SH-SY5Y (cell line): ENCODE measurements around the gene CENPX.

Experiments
- GATA2 ChIP-seq: IDR thresholded peaks from 2 replicates; pipeline ENCODE4 v1.6.1; 2011; ENCODE audit warnings: mild to moderate bottlenecking, low read depth, low read length
- GATA3 ChIP-seq: IDR thresholded peaks from 2 replicates; pipeline ENCODE4 v1.6.1; 2011; ENCODE audit warnings: low read depth, mild to moderate bottlenecking, low read length, moderate library complexity

The CENPX gene

GRCh38 chr17:82022310-82022980 is at the start of gene CENPX:
CENPX (minus strand) TSS chr17:82022878; CDS start chr17:82022861, 17 bp downstream.
- TF ChIP-seq GATA2 (no peak), GATA3 (no peak)

DNA sequence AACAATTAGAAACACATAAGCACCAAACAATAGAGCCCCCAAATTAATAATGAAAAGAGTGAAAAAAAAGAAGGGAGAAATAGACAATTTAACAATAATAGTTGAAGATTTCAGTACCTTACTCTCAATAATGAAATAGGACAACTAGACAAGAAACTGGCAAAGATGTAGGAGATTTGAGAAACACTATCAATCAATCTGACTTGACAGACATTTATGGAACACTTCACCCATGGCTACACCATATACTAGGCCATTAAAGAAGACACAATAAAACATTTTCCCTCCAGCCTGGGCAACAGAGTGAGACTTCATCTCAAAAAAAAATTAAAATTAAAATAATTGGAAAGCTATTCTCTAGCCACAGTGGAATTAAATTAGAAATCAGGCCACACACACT is 47.9 kb upstream of the CENPX start:
- no peak for TF ChIP-seq GATA2
- no peak for TF ChIP-seq GATA3

DNA sequence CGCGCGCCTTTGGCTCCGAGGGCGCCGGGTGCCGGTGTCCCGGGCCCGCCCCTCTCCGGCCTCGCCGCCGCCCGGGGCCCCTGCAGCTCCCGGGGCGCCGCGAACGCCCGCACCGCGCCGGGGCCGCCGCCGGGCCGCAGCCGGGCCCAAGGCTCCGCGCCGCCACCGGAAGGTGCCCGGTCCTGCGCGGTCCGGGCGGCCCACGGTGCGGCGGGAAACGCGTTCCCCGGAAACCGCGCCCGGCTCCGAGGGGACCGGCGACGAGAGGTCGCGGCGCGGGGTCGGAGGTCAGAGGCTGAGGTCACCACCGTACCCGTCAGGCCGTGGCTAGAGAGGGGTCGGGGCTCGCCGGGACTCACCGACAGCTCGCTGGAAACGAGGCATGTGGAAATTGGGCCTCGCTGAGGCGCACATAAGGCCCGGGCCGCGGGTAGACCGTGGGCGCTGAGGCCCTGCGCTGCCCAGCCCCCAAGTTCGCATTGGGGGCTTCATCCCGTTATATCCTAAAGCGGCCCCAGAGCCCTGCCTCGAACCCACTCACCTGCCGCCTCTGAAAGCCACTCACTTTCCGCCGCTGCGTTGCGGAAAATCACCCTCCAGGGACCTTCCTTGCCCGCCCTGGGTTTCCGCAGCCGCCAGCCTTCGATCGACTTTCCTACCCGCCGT is 43.1 kb upstream of the CENPX start, which contains the start of gene DUS1L:
Gene DUS1L, minus strand, starts transcription at position 167 of the 666 bp plus-strand sequence. CDS start 745 bp downstream, outside the sequence.
- TF ChIP-seq GATA2 = no peak
- TF ChIP-seq GATA3 = no peak

GRCh38 chr17:82065193-82065637 is 42.5 kb upstream of the CENPX start:
- no peak for TF ChIP-seq GATA3
- no peak for TF ChIP-seq GATA2

GRCh38 chr17:82064433-82065192 is 41.9 kb upstream of the CENPX start:
- TF ChIP-seq GATA3 = no peak
- no peak for TF ChIP-seq GATA2

GRCh38 chr17:82063424-82064415 is 41.0 kb upstream of the CENPX start:
- TF ChIP-seq GATA3 = no peak
- no peak for TF ChIP-seq GATA2

GRCh38 chr17:82062984-82063368 is 40.3 kb upstream of the CENPX start:
- TF ChIP-seq GATA2 (no peak), GATA3 (no peak)

DNA sequence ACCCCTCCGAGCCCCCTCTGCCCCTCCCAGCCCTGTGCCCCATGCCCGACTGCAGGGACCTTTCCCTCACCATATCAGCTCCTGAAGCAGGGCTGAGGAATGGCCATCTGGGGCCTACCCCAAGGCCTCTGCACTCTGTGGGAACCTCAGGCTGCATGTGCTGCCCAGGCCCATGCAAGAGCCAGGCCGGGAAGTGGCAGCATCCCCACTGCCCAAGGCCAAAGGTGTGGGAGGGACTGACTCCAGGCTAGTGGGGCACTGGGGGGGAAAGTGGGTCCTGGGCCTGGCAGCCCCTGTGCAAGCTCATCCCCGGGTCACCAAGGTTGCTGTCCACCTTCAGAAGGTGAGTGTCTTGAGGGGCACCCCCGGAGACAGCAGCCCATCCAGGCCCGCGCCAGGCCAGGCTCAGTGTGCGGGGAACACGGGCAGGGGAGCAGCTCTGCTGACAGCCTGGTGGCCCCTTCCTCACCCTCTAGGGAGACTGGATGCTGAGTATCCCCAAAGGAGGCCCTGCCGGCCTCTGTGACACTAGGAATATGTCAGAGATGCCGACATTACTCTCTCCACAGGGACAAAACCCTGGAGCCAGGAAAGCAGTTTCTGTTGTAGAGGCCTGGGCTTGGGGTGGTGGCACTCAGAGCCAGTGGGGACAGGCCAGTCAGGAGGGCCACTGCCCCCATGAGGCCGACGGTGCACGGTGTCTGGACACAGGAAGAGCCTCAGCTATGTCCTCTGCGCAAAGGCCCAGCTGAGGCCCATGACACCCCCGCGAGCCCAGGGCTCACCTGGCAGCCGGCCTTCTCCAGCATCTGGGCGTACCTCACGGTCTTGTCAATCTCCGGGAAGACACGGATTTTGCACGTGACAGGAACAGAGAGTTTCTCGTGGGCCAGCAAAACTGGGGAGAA is 39.7 kb upstream of the CENPX start:
- TF ChIP-seq GATA3 = no peak
- TF ChIP-seq GATA2 = no peak

DNA sequence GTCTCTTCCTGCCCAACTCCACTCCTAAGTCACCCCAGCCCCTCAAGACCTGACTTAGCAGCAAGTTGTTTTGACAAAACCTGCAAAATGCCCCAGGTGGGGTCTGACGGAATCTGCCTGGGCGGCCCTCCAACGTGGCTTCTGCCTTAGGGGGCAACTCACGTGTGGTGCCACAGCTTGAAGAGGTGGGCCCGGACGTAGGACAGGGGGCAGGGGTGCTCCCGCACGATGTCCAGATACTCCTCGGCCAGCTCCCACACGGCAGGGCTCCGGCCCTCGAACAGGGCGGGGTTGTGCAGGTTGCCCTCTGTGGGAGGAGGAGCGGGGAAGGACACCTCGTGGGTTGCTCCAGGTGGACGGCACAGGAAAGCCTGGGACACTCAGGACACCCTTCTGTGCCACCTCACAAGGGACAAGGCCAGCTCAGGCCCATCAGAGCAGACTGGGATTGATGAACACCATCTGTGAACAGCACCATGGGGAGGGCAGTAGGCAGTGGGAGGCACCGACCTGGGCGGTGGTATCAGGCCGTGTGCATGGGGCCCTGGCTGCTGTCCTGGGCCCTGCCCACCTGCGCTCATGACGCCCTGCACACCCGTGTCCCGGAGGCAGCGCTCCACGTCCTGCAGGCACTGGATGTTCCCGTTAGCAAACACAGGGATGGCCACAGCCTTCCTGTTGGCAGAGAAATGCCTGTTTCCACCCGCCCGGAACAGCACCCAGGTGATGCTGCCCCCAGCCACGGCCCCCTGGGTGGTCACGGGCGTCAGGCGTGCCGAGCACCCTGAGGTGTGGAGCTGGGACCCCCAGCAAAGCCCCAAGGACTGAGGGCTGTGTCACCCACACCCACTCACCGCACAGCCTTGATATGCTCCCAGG is 38.6 kb upstream of the CENPX start:
- no peak for TF ChIP-seq GATA3
- TF ChIP-seq GATA2 = no peak

DNA sequence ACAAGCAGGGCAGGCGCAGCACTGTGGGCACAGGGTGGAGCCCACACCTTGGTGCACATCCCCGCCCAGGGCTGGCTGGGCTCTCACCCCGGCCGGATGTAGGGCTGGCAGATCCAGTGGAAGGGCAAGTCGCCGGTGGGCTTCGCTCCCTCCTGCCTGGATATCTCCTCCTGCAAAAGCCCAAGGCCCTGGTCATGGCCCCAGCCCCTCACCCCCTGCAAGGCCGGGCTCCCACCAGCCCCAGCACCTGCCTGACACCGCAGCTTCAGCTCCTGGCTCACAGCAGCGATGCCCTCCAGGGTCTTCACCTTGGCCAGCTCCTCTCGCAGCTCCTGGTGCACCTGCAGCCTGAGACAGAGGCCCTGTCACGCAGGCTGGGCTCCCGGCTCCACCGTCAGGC is 37.9 kb upstream of the CENPX start:
- TF ChIP-seq GATA2 (no peak), GATA3 (no peak)

GRCh38 chr17:82060001-82060380 is 37.3 kb upstream of the CENPX start:
- no peak for TF ChIP-seq GATA3
- TF ChIP-seq GATA2 = no peak

DNA sequence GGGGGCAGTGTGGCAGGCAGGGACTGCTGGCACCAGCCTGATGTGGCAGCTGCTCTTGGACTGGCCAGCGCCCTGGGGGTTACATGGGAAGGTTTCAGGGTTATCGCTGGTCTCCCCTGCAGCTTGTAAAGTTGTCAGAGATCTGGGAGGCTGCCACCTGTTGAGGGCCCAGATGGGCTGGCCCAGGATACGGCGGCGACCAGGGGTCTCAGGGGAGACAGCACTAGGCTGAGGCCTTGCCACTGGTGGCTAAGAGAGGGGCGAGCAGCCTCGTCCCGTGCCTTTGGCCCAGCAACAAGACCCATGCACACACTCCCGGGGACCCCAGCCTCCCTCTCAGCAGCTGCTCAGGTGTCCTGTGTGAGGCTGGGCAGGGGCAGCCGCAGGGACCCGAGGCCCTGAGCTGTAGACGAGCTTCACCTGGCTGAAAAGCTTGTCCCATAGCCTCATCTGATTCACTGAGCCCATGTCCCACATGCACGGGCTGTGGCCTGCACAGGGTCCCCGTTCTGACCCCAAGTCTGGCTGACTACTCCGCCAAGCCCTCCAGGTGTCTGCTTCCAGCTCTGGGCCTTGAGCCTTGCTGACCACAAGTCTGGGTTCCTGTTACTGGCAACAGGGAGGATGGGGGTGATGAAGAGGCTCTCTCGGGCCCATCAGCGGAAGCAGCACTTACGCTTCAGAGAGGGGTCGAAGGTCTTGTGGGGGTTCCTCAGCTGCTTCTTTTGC is 36.8 kb upstream of the CENPX start:
- TF ChIP-seq GATA2 = no peak
